GM12801 (cell line): ENCODE results near the gene CROCC.

Experiments used
- TF ChIP-seq, protein P1 (sequence below): IDR thresholded peaks from one replicate; pipeline ENCODE4 v1.5.1; 2011; ENCODE audit warnings: control low read depth; ENCODE audit not compliant: insufficient read length; ENCODE audit errors: extremely low read depth

CROCC gene

GRCh38 chr1:17005365-17005740 is 83.6 kb downstream of the CROCC start:
- TF ChIP-seq, protein P1, sequence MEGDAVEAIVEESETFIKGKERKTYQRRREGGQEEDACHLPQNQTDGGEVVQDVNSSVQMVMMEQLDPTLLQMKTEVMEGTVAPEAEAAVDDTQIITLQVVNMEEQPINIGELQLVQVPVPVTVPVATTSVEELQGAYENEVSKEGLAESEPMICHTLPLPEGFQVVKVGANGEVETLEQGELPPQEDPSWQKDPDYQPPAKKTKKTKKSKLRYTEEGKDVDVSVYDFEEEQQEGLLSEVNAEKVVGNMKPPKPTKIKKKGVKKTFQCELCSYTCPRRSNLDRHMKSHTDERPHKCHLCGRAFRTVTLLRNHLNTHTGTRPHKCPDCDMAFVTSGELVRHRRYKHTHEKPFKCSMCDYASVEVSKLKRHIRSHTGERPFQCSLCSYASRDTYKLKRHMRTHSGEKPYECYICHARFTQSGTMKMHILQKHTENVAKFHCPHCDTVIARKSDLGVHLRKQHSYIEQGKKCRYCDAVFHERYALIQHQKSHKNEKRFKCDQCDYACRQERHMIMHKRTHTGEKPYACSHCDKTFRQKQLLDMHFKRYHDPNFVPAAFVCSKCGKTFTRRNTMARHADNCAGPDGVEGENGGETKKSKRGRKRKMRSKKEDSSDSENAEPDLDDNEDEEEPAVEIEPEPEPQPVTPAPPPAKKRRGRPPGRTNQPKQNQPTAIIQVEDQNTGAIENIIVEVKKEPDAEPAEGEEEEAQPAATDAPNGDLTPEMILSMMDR, result no peak

DNA sequence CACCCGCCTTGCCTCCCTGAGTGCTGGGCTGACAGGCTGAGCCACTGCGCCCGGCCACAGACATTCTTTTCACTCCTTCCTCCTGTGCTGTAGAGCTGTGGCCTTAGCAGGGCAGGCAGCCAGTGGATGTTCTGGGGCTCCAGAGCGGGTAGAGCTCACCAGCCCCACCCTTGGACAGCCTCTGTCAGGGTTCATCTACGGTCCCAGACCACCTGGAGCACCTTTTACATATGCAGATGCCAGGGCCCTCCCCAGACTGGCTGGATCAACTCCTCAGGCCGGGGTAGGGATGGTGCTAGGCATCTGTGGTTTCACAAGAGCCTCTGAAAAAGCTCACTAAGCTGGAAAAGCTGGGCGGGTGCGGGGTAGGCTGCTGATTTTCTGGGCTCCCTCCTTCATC is 85.4 kb downstream of the CROCC start:
- TF ChIP-seq, protein P1, result no peak

- TF ChIP-seq, protein P1, result no peak
These were observed 86.6 kb downstream of the CROCC start for GRCh38 chr1:17008208-17008855.

GRCh38 chr1:17009706-17010105 is 88.0 kb downstream of the CROCC start:
- TF ChIP-seq, protein P1, result no peak

DNA sequence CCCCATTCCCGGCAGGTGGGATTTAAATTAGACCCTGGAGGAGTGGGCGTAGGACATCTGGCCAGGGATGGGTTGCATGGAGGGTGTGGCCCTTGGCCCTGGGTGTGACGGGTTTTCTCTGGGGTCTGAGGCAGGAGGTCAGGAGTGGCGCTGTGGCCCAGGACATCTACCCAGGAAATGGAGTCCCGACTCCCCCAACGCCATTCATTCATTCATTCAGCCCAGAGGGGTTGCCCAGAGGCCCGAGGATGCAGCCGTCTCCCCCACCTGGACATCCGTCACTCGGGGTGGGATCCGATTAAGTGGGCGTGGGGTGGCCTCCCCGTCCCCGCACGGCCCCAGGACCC is 89.3 kb downstream of the CROCC start:
- TF ChIP-seq, protein P1, result no peak

DNA sequence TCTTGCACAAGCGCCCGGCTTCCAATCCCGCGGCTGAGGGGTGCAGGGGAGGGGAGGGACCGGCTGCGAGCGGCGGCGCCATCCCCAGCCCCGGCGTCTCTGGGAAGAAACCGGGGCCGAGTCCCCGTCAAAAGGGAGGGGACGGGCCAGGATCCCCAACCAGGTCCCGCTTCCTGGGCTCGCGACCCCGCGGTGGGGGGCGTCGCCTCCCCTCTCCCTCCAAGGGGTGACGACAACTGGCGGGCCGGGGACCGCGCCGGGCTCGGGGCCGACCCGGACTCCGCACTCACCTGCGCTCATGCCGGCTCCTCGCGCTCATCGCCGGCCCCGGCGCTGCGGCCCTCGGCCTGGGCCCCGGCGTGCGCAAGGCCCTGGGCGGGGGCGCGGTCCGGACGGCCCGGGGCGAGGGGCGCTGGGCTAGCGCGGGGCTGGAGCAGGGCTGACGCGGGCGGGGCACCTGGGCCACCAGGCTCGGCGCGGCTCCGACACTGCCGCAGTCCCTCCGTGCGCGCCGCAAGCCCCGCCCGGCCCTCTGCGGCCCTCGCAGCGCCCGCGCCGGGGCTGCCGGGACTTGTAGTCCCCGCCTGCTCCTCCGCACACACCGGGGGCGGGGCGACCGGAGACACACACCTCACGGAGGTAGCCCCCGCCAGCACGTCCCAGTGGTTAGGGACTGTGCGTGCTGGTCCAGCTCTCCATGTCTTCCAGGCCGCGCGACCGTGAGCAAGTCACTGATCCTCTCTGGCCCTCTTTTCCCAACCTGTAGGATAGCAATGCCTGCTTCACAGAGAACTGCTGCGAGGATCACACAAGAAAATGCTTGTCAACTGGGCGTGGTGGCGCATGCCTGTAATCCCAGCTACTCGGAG is 89.9 kb downstream of the CROCC start, which contains the start of gene ATP13A2:
TSS of gene ATP13A2 (minus strand) at position 490 of the 869 bp plus-strand sequence. CDS start at position 300, 190 bp downstream.
- TF ChIP-seq, protein P1, result no peak

GRCh38 chr1:17012775-17013490 is 91.2 kb downstream of the CROCC start:
- TF ChIP-seq, protein P1, result no peak
